ENCODE measurements around the gene HNRNPUL1.

HNRNPUL1 gene

GRCh38 chr19:41351339-41352245, 87.4 kb downstream of the HNRNPUL1 start:
- peak; percentile 65 to 71 for DNase-seq (ENCODE audit: extremely low read depth in 1 of 2, low read depth in 1 of 2)

GRCh38 chr19:41352279-41352608, 88.1 kb downstream of the HNRNPUL1 start:
- DNase-seq (ENCODE audit: extremely low read depth in 1 of 2, low read depth in 1 of 2): no peak

GRCh38 chr19:41352609-41353465, 88.7 kb downstream of the HNRNPUL1 start:
- peak in 1 of 2 donors; percentile 70 for DNase-seq (ENCODE audit: extremely low read depth in 1 of 2, low read depth in 1 of 2)

- DNase-seq (ENCODE audit: extremely low read depth in 1 of 2, low read depth in 1 of 2): peak; percentile 90 to 95
Observed at GRCh38 chr19:41353466-41354342, 89.5 kb downstream of the HNRNPUL1 start, which contains the start of gene TGFB1. TSS of gene TGFB1 (minus strand) at chr19:41353922. CDS start at chr19:41353044, 878 bp downstream.

GRCh38 chr19:41354343-41354953, 90.3 kb downstream of the HNRNPUL1 start:
- DNase-seq (ENCODE audit: extremely low read depth in 1 of 2, low read depth in 1 of 2): no peak

- DNase-seq (ENCODE audit: extremely low read depth in 1 of 2, low read depth in 1 of 2): no peak
Observed at GRCh38 chr19:41355035-41355434, 90.9 kb downstream of the HNRNPUL1 start.

- DNase-seq (ENCODE audit: extremely low read depth in 1 of 2, low read depth in 1 of 2): no peak
Observed at GRCh38 chr19:41355802-41356201, 91.6 kb downstream of the HNRNPUL1 start.

- DNase-seq (ENCODE audit: extremely low read depth in 1 of 2, low read depth in 1 of 2): no peak
Observed at GRCh38 chr19:41356984-41357739, 93.0 kb downstream of the HNRNPUL1 start.
